H1 (cell line): Measurements from ENCODE around the gene SOX10. TPM values are rescaled to one million over a fixed set of nuclear protein-coding genes. Genes with fewer than 3 reads are reported as not detected.

ENCODE experiments used
- CTCF ChIA-PET: fragments of 300-600 bp; sonication (Branson Sonifier 250); formaldehyde crosslinking; loops from one replicate; lab custom pipeline; 2021; ENCODE audit not compliant: partially characterized antibody; lab: Charles Lee
- POLR2A ChIA-PET: fragments of 300-600 bp; sonication (Branson Sonifier 250); formaldehyde crosslinking; loops from one replicate; lab custom pipeline; 2021; ENCODE audit warnings: inconsistent platforms; ENCODE audit not compliant: partially characterized antibody; lab: Charles Lee
- DNase-seq, 2 experiments: peaks; one replicate each; pipeline versions ENCODE4 v3.0.0 to v3.0.0-alpha.2; 2010 to 2022; ENCODE audit warnings: low spot score in 2 of 2, low read depth in 1 of 2, mixed read lengths in 1 of 2
- FAIRE-seq: peaks from 2 replicates; lab custom pipeline; 2011; peaks lifted over from hg19 to GRCh38; lab: Jason Lieb, UNC
- H2AFZ ChIP-seq: 2 replicates; pipeline ENCODE4 v1.8.1; 2012; ENCODE audit warnings: low read length, inconsistent platforms
- H2AK5ac ChIP-seq: 2 replicates; pipeline ENCODE4 v1.6.1; 2013; ENCODE audit warnings: low read depth, low read length
- H2BK120ac ChIP-seq: replicated peaks from 2 replicates; pipeline ENCODE3; 2013; ENCODE audit warnings: low read depth, low read length, inconsistent platforms
- H2BK12ac ChIP-seq: 2 replicates; pipeline ENCODE4 v1.6.1; 2013; ENCODE audit warnings: low read depth, low read length
- H2BK15ac ChIP-seq: 2 replicates; pipeline ENCODE4 v1.6.1; 2013; ENCODE audit warnings: low read length
- H2BK20ac ChIP-seq: 2 replicates; pipeline ENCODE4 v1.6.1; 2013; ENCODE audit warnings: low read length
- H2BK5ac ChIP-seq: 2 replicates; pipeline ENCODE4 v1.6.1; 2013; ENCODE audit warnings: low read depth, low read length
- H3K14ac ChIP-seq: 2 replicates; pipeline ENCODE4 v1.6.1; 2013; ENCODE audit warnings: inconsistent platforms; ENCODE audit not compliant: insufficient read length
- H3K18ac ChIP-seq: 2 replicates; pipeline ENCODE4 v1.6.1; 2013; ENCODE audit warnings: low read length; ENCODE audit errors: extremely low read depth
- H3K23ac ChIP-seq: 2 replicates; pipeline ENCODE4 v1.6.1; 2013; ENCODE audit warnings: inconsistent platforms; ENCODE audit not compliant: insufficient read length
- H3K23me2 ChIP-seq: 2 replicates; pipeline ENCODE4 v1.6.1; 2013; ENCODE audit warnings: low read depth, low read length
- H3K27ac ChIP-seq: 2 replicates; pipeline ENCODE4 v1.6.1; 2011; ENCODE audit warnings: low read depth, low read length, inconsistent platforms
- H3K27me3 ChIP-seq, 4 experiments: replicated peaks in 1 of 4; 1 replicate in 1 of 4; 2 replicates in 3 of 4; pipeline versions ENCODE4 v1.6.1 to v1.8.1; 2011 to 2013; ENCODE audit warnings: low read length in 3 of 4, mild to moderate bottlenecking in 3 of 4, inconsistent platforms in 2 of 4, mixed read lengths in 2 of 4, moderate library complexity in 1 of 4; ENCODE audit not compliant: control insufficient read depth in 3 of 4, insufficient read depth in 3 of 4; ENCODE audit errors: extremely low read depth in 1 of 4
- H3K36me3 ChIP-seq, 4 experiments: 2 replicates each; pipeline versions ENCODE4 v1.6.1 to v1.8.1; 2011 to 2013; ENCODE audit warnings: mild to moderate bottlenecking in 4 of 4, low read length in 3 of 4, moderate library complexity in 2 of 4, control low read depth in 1 of 4, inconsistent platforms in 1 of 4; ENCODE audit not compliant: insufficient read depth in 4 of 4, control insufficient read depth in 2 of 4
- H3K4ac ChIP-seq: replicated peaks from 2 replicates; pipeline ENCODE3; 2013; ENCODE audit warnings: low read length, low read depth, mixed read lengths, inconsistent platforms; ENCODE audit not compliant: insufficient read length
- H3K4me1 ChIP-seq, 4 experiments: replicated peaks in 1 of 4; 1 replicate in 1 of 4; 2 replicates in 3 of 4; pipeline versions ENCODE4 v1.6.1 to v1.8.1; 2011 to 2013; ENCODE audit warnings: low read length in 3 of 4, inconsistent platforms in 2 of 4, mixed read lengths in 1 of 4; ENCODE audit not compliant: insufficient read depth in 4 of 4, control insufficient read depth in 3 of 4
- H3K4me2 ChIP-seq, 2 experiments: 2 replicates each; pipeline versions ENCODE4 v1.6.1 to v1.8.1; 2011 to 2013; ENCODE audit warnings: low read depth in 2 of 2, low read length in 2 of 2, control low read depth in 1 of 2, inconsistent platforms in 1 of 2, mild to moderate bottlenecking in 1 of 2; ENCODE audit not compliant: insufficient read depth in 1 of 2
- H3K4me3 ChIP-seq, 4 experiments: fragments of 200-600, 300-600 bp in 1 of 4; sonication (generic), shearing (Covaris generic), sonication (Bioruptor Twin) in 1 of 4; 2 replicates each; pipeline versions ENCODE4 v1.5.1 to v1.8.1; 2011 to 2016; ENCODE audit warnings: low read length in 4 of 4, low read depth in 3 of 4, control low read depth in 2 of 4, inconsistent platforms in 2 of 4, mild to moderate bottlenecking in 2 of 4, mixed read lengths in 1 of 4, moderate library complexity in 1 of 4; ENCODE audit not compliant: insufficient read depth in 2 of 4; ENCODE audit errors: extremely low read depth in 1 of 4
- H3K56ac ChIP-seq: replicated peaks from 2 replicates; pipeline ENCODE3; 2013; ENCODE audit warnings: low read depth, mild to moderate bottlenecking, mixed read lengths, low read length, inconsistent platforms; ENCODE audit not compliant: insufficient read length
- H3K79me1 ChIP-seq: 2 replicates; pipeline ENCODE4 v1.6.1; 2013; ENCODE audit warnings: low read depth, low read length, control low read depth
- H3K79me2 ChIP-seq, 2 experiments: 2 replicates each; pipeline versions ENCODE4 v1.6.1 to v1.8.1; 2012 to 2013; ENCODE audit warnings: low read length in 2 of 2, mild to moderate bottlenecking in 2 of 2, inconsistent platforms in 1 of 2; ENCODE audit not compliant: insufficient read depth in 2 of 2, control insufficient read depth in 1 of 2
- H3K9ac ChIP-seq, 4 experiments: replicated peaks in 1 of 4; 1 replicate in 1 of 4; 2 replicates in 3 of 4; pipeline versions ENCODE4 v1.6.1 to v1.8.1; 2011 to 2013; ENCODE audit warnings: low read depth in 3 of 4, low read length in 3 of 4, control low read depth in 2 of 4, mild to moderate bottlenecking in 2 of 4, moderate library complexity in 2 of 4, inconsistent platforms in 1 of 4; ENCODE audit errors: extremely low read depth in 1 of 4
- H3K9me3 ChIP-seq, 2 experiments: 2 replicates each; pipeline versions ENCODE4 v1.6.1 to v1.8.1; 2012 to 2013; ENCODE audit warnings: mild to moderate bottlenecking in 2 of 2, moderate library complexity in 2 of 2, control low read depth in 1 of 2, inconsistent platforms in 1 of 2, low read depth in 1 of 2, low read length in 1 of 2, mixed read lengths in 1 of 2; ENCODE audit not compliant: insufficient read depth in 2 of 2
- H4K20me1 ChIP-seq, 2 experiments: replicated peaks in 1 of 2; 2 replicates each; pipeline versions ENCODE3 to v1.8.1; 2011 to 2013; ENCODE audit warnings: inconsistent platforms in 2 of 2, low read length in 2 of 2, mild to moderate bottlenecking in 1 of 2; ENCODE audit not compliant: insufficient read depth in 2 of 2, control insufficient read depth in 1 of 2
- H4K5ac ChIP-seq: 2 replicates; pipeline ENCODE4 v1.6.1; 2013; ENCODE audit warnings: low read length, low read depth, mixed read lengths, inconsistent platforms; ENCODE audit not compliant: insufficient read length
- H4K8ac ChIP-seq: 2 replicates; pipeline ENCODE4 v1.8.0; 2013; ENCODE audit warnings: mild to moderate bottlenecking, moderate library complexity, low read length, inconsistent platforms; ENCODE audit not compliant: insufficient read depth; ENCODE audit errors: extremely low read depth
- H4K91ac ChIP-seq: replicated peaks from 2 replicates; pipeline ENCODE3; 2013; ENCODE audit warnings: low read length, mixed read lengths, inconsistent platforms; ENCODE audit not compliant: insufficient read length
- CTBP2 ChIP-seq: IDR thresholded peaks from 2 replicates; pipeline ENCODE4 v1.7.0; 2011; ENCODE audit warnings: borderline replicate concordance, mild to moderate bottlenecking, moderate library complexity, mixed read lengths, low read length; ENCODE audit not compliant: insufficient read depth, insufficient read length
- MAFK ChIP-seq: IDR thresholded peaks from 2 replicates; pipeline ENCODE4 v1.6.1; 2012; ENCODE audit warnings: low read depth, mild to moderate bottlenecking, improper control_type of control experiment, low read length
- NANOG ChIP-seq: IDR thresholded peaks from 2 replicates; pipeline ENCODE4 v1.6.1; 2011; ENCODE audit warnings: low read length, low read depth, mild to moderate bottlenecking, inconsistent platforms; ENCODE audit not compliant: insufficient read depth, poor library complexity, severe bottlenecking
- RXRA ChIP-seq: IDR thresholded peaks from 2 replicates; pipeline ENCODE4 v1.6.1; 2011; ENCODE audit warnings: low read depth, mild to moderate bottlenecking, low read length, moderate library complexity; ENCODE audit not compliant: insufficient read depth
- ZNF274 ChIP-seq: IDR thresholded peaks from 2 replicates; pipeline ENCODE4 v1.7.0; 2012; ENCODE audit warnings: low read length, borderline replicate concordance; ENCODE audit errors: extremely low read depth
- WGBS, 2 experiments: shearing (Covaris generic) in 1 of 2; methylation state at CpG; one replicate each; pipeline versions ENCODE4 v1.1.6 to v1.1.7; 2013 to 2015; ENCODE audit warnings: low lambda C conversion rate in 2 of 2, mixed read lengths in 2 of 2, inconsistent platforms in 1 of 2, low coverage in 1 of 2, missing lambda C conversion rate in 1 of 2; ENCODE audit not compliant: insufficient replicate concordance in 2 of 2, insufficient coverage in 1 of 2, insufficient read length in 1 of 2; ENCODE audit errors: extremely low coverage in 1 of 2, missing lambda C conversion rate in 1 of 2; 5-methylcytosine and 5-hydroxymethylcytosine counted together
- polyA plus RNA-seq, 7 experiments: library from polyadenylated mRNA; depleted of rRNA in 3 of 7; stranded (reverse) in 5 of 7; unstranded in 2 of 7; fragments of >200 nt in 5 of 7; fragments of 200-250 nt in 2 of 7; gene quantifications; 1 replicate in 5 of 7; 2 replicates in 1 of 7; 4 replicates in 1 of 7; pipeline versions ENCODE4 v1.2.1 to v1.2.3, GENCODE V29; 2011 to 2013; ENCODE audit warnings: missing spikeins in 2 of 7, mixed read lengths in 2 of 7
- total RNA-seq: library from RNA; stranded (reverse); fragmentation: NEBNext Ultra II Directional; extraction: Animal tissue kit (Norgen Biotek cat#: 25700); gene quantifications from 2 replicates; pipeline ENCODE4 v1.2.1, GENCODE V29; 2021
- TF ChIP-seq, protein P1 (sequence below): IDR thresholded peaks from 2 replicates; pipeline ENCODE4 v1.6.1; 2011; ENCODE audit warnings: low read depth, mild to moderate bottlenecking, low read length; ENCODE audit not compliant: insufficient read depth

SOX10 gene
- total and polyA plus RNA-seq, 2 of the 8 experiments (the other 6 are each of a cell fraction or from before 2014, with no cell fraction given) = 2.7 TPM

DNA sequence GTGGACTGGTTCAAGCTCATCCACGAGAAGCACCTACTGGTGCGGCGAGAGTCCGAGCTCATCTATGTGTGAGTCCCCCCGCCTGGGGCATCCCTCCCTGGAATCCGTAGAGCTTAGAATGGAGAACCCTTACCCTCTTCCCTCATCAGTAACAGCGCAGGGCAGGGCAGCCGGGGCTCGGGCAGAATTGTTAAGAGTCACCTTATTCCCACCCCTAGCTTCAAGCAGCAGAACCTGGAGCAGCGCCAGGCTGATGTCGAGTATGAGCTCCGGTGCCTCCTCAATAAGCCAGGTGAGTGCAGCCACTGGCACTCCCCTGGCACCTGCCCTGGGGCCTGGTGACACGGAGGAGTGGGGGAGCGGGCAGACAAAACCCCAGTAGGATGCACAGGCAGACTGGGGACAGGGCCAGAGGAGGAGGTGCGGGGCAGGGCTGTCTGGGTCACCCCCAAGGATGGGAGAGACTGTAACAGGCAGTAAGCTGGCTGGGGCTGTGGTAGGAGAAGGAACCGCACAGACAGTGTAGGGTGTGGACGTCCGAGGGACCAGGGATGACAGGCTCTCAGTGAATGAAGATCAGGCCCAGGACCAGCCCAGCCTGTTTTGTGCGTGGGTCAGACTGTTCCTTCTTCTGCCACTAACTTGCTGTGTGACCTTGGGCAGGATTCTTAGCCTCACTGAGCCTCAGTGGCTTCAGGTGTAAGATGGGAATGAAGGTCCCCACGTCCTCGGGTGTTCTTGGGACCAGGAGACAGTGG, 51.4 kb downstream of the SOX10 start:
- no peaks in the 10 kb centered on the region for H3K79me2 ChIP-seq
- no peak overlapping the region for H4K5ac ChIP-seq
- H3K4me2 ChIP-seq = no peak overlapping the region
- no peaks in the 10 kb centered on the region for H3K9me3 ChIP-seq
- no peak overlapping the region for H2AFZ ChIP-seq
- H3K4me1 ChIP-seq = peaks cover 0 to 5% (median 3%) of the 10 kb centered on the region in 4 experiments; a peak in 5 of 7 replicates
- no peak overlapping the region for H3K14ac ChIP-seq
- no peak overlapping the region for H2AK5ac ChIP-seq
- no peak overlapping the region for H2BK20ac ChIP-seq
- DNase-seq (no peak), FAIRE-seq (no peak)
- 93% methylated on average over 21 of the region's 21 CpGs; no CpG with 5 or more reads in 1 of the 2 experiments for WGBS, 2 experiments
- no peak overlapping the region for H3K56ac ChIP-seq
- H4K8ac ChIP-seq = no peak overlapping the region; the same call in 1 of the 2 replicates
- CTCF ChIA-PET = interaction anchor here (0.6 to 10.4 kb wide), 23 partner anchors 8 to 160 kb away, joined by 3 to 158 read pairs (median 4); partner anchors contain the start of gene GALR3
- no peak overlapping the region for H3K4ac ChIP-seq
- 0 out of 2 replicates have a peak overlapping the region, but pooled peaks have one; percentile 19 for H2BK12ac ChIP-seq
- peaks cover 0 to 9% (median 4%) of the 10 kb centered on the region in 4 experiments; a peak in 6 of 8 replicates for H3K36me3 ChIP-seq
- no peak overlapping the region for H3K23ac ChIP-seq
- H3K23me2 ChIP-seq = no peaks in the 10 kb centered on the region
- no peak overlapping the region for H4K91ac ChIP-seq
- no peak overlapping the region for H3K4me3 ChIP-seq
- peak overlapping the region in 1 of 4 experiments; percentile 13; a peak in 1 of 7 replicates for H3K9ac ChIP-seq
- H2BK15ac ChIP-seq = no peak overlapping the region
- H4K20me1 ChIP-seq = peaks cover 0 to 12% of the 10 kb centered on the region in 2 experiments
- TF ChIP-seq ZNF274 = no peak
- no peak for TF ChIP-seq NANOG
- no peak for TF ChIP-seq RXRA
- TF ChIP-seq CTBP2 = no peak
- TF ChIP-seq MAFK = no peak
- TF ChIP-seq, protein P1, sequence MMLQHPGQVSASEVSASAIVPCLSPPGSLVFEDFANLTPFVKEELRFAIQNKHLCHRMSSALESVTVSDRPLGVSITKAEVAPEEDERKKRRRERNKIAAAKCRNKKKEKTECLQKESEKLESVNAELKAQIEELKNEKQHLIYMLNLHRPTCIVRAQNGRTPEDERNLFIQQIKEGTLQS = no peak
- H2BK5ac ChIP-seq = peak overlapping the region; percentile 6; the same call in 1 of the 2 replicates
- no peaks in the 10 kb centered on the region for H3K27me3 ChIP-seq
- H3K79me1 ChIP-seq = no peaks in the 10 kb centered on the region; the same call in 1 of the 2 replicates
- H2BK120ac ChIP-seq = no peak overlapping the region
- no peak overlapping the region for H3K27ac ChIP-seq
- no peak overlapping the region for H3K18ac ChIP-seq
- POLR2A ChIA-PET = interaction anchor here (0.7 to 3.1 kb wide), 6 partner anchors 15 to 116 kb away, joined by 3 to 11 read pairs (median 3); partner anchors contain the start of genes C22orf23 and POLR2F
